Duodenal mucosa (tissue), 2 donors: ENCODE data around the gene CBR4.
"Not testable (repeated sequence)": the region's sequence is repeated elsewhere in the genome, so short reads cannot be mapped to it uniquely, and the experiment has no call there.

Experiments used
- H3K27ac ChIP-seq: one replicate; pipeline ENCODE4 v1.7.0; 2013; ENCODE audit warnings: low read depth, low read length
- H3K27me3 ChIP-seq, 2 donors: one replicate each; pipeline ENCODE4 v1.7.0; 2013; ENCODE audit warnings: low read length in 2 of 2, control low read depth in 1 of 2; ENCODE audit not compliant: insufficient read depth in 2 of 2, control insufficient read depth in 1 of 2
- H3K36me3 ChIP-seq, 2 donors: one replicate each; pipeline ENCODE4 v1.7.0; 2013; ENCODE audit warnings: low read length in 2 of 2, control low read depth in 1 of 2; ENCODE audit not compliant: insufficient read depth in 2 of 2, control insufficient read depth in 1 of 2
- H3K4me1 ChIP-seq, 2 donors: one replicate each; pipeline ENCODE4 v1.7.0; 2013; ENCODE audit warnings: low read length in 2 of 2, control low read depth in 1 of 2; ENCODE audit not compliant: insufficient read depth in 2 of 2, control insufficient read depth in 1 of 2
- H3K4me3 ChIP-seq, 2 donors: one replicate each; pipeline ENCODE4 v1.7.0; 2013; ENCODE audit warnings: low read length in 2 of 2, low read depth in 1 of 2
- H3K9ac ChIP-seq, 2 donors: one replicate each; pipeline ENCODE4 v1.7.0; 2013; ENCODE audit warnings: low read length in 2 of 2, low read depth in 1 of 2
- H3K9me3 ChIP-seq, 2 donors: one replicate each; pipeline ENCODE4 v1.7.0; 2013; ENCODE audit warnings: low read length in 2 of 2, control low read depth in 1 of 2; ENCODE audit not compliant: control insufficient read depth in 1 of 2

CBR4 gene

DNA sequence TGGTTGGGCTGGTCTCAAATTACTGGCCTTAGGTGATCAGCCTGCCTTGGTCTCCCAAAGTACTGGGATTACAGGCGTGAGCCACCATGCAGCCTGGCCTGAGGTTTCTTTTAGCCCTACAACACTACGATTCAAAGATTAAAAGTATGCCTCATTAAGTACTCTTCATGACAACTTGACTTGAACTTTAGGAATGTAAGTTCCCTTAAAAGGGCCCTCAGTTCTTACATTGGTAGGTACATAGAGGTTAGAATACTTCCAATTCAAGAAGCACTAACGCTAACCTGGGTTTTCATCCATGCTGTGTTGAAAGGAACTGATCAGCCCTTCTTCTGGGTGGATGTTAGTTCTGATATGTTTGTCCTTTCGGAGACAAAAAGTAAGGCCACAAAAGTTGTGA is 15.1 kb downstream of the CBR4 start:
- H3K27me3 ChIP-seq = no peaks in the 10 kb centered on the region
- H3K4me3 ChIP-seq = no peak overlapping the region
- H3K9ac ChIP-seq = no peak overlapping the region
- H3K9me3 ChIP-seq = no peaks in the 10 kb centered on the region
- peaks cover under 1 to 18% of the 10 kb centered on the region in 2 donors for H3K36me3 ChIP-seq
- no peaks in the 10 kb centered on the region for H3K4me1 ChIP-seq
- H3K27ac ChIP-seq = no peak overlapping the region

DNA sequence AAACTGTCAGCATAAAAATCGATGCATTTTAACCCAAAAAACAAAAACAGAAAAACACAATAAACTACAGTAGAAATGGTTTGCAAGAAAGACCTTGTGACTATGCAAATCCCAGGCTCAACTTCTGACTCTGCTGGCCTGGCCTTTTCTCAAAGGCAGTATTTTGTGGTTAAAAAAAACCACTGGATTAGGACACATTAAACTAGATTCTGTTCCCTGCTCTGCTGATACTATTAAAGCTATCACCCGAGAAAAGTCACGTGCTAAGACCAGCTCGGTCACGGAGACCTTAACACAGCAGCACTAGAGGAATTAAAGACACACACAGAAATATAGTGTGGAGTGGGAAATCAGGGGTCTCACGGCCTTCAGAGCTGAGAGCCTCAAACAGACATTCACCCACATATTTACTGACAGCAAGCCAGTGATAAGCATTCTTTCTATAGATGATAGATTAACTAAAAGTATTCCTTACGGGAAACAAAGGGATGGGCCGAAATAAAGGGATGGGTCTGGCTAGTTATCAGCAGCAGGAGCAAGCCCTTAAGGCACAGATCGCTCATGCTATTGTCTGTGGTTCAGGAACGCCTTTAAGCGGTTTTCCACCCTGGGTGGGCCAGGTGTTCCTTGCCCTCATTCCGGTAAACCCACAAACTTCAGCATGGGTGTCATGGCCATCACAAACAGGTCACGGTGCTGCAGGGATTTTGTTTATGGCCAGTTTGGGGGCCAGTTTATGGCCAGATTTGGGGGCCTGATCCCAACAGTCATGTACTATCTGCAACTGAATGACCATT is 16.1 kb downstream of the CBR4 start:
- H3K27ac ChIP-seq = no peak overlapping the region
- H3K27me3 ChIP-seq = no peaks in the 10 kb centered on the region
- no peak overlapping the region for H3K9ac ChIP-seq
- H3K9me3 ChIP-seq = no peaks in the 10 kb centered on the region
- no peak overlapping the region for H3K4me3 ChIP-seq
- no peaks in the 10 kb centered on the region for H3K4me1 ChIP-seq
- peaks cover 5 to 15% of the 10 kb centered on the region in 2 donors for H3K36me3 ChIP-seq

DNA sequence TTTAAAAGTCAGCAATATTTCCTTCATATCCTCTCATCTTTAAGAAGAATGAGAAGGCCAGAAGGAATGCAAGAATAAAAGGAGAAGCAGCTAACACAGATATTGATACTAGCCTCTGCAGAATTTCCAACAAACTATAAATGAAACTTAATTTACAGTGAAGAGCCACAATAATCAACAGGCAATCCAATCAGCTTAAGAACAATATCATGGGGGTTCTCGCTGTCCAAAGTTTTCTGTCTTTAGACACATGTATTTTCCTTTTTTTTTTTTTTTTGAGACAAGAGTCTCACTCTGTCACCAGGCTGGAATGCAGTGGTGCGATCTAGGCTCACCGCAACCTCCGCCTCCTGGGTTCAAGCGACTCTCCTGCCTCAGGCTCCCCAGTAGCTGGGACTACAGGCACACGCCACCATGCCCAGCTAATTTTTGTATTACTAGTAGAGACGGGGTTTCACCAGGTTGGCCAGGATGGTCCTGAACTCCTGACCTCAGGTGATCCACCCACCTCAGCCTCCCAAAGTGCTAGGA is 17.0 kb downstream of the CBR4 start:
- H3K27ac ChIP-seq, H3K4me1 ChIP-seq, H3K9ac ChIP-seq, H3K9me3 ChIP-seq, H3K27me3 ChIP-seq, H3K4me3 ChIP-seq: not testable (repeated sequence)
- peaks cover 5 to 13% of the 10 kb centered on the region in 2 donors for H3K36me3 ChIP-seq

DNA sequence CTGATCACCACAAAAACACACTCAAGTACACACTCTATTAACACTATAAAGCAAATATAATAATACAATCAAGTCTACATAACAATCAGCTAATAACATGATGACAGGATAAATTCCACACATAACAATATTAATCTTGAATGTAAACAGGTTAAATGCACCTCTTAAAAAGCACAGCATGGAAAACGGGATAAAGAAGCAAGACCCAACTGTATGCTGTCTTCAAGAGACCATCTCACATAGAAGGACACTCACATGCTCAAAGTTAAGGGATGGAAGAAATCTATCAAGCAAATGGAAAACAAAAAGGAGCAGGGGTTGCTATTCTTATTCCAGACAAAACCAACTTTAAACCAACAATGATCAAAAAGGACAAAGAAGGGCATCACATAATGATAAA is 28.1 kb downstream of the CBR4 start:
- H3K9me3 ChIP-seq = peaks cover 9 to 18% of the 10 kb centered on the region in 2 donors
- H3K27ac ChIP-seq = no peak overlapping the region
- no peak overlapping the region for H3K4me3 ChIP-seq
- H3K9ac ChIP-seq = no peak overlapping the region
- H3K27me3 ChIP-seq = no peaks in the 10 kb centered on the region
- no peaks in the 10 kb centered on the region for H3K4me1 ChIP-seq
- H3K36me3 ChIP-seq = peaks cover 10 to 37% of the 10 kb centered on the region in 2 donors

DNA sequence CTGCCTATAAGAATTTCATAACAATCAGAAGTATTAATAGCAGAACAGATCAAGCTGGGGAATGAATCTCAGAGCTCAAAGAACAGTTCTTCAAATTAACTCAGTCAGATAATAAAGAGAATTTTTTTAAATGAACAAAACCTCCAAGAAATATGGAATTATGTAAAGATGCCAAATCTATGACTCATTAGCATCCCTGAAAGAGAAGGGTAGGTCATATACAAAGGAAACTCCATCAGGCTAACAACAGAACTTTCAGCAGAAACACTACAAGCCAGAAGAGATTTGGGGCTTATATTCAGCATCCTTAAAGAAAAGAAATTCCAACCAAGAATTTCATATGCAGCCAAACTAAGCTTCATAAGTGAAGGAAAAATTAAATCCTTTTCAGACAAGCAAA is 28.6 kb downstream of the CBR4 start:
- peaks cover 11 to 41% of the 10 kb centered on the region in 2 donors for H3K36me3 ChIP-seq
- peaks cover 9 to 22% of the 10 kb centered on the region in 2 donors for H3K9me3 ChIP-seq
- no peak overlapping the region for H3K9ac ChIP-seq
- H3K27ac ChIP-seq = no peak overlapping the region
- H3K27me3 ChIP-seq = no peaks in the 10 kb centered on the region
- no peak overlapping the region for H3K4me3 ChIP-seq
- no peaks in the 10 kb centered on the region for H3K4me1 ChIP-seq

GRCh38 chr4:168979338-168979737 is 30.7 kb downstream of the CBR4 start:
- H3K36me3 ChIP-seq = peaks cover 17 to 49% of the 10 kb centered on the region in 2 donors
- H3K9me3 ChIP-seq = peaks cover 13 to 33% of the 10 kb centered on the region in 2 donors
- no peaks in the 10 kb centered on the region for H3K27me3 ChIP-seq
- no peaks in the 10 kb centered on the region for H3K4me1 ChIP-seq
- H3K9ac ChIP-seq = no peak overlapping the region
- no peak overlapping the region for H3K27ac ChIP-seq
- no peak overlapping the region for H3K4me3 ChIP-seq

- H3K4me1 ChIP-seq = no peaks in the 10 kb centered on the region
- H3K27me3 ChIP-seq = no peaks in the 10 kb centered on the region
- no peak overlapping the region for H3K27ac ChIP-seq
- H3K9ac ChIP-seq = no peak overlapping the region
- H3K9me3 ChIP-seq = peaks cover 13 to 40% of the 10 kb centered on the region in 2 donors
- peaks cover 17 to 49% of the 10 kb centered on the region in 2 donors for H3K36me3 ChIP-seq
- no peak overlapping the region for H3K4me3 ChIP-seq
Observed at GRCh38 chr4:168978001-168978700, 31.9 kb downstream of the CBR4 start.

- H3K4me3 ChIP-seq = no peak overlapping the region
- H3K4me1 ChIP-seq = no peaks in the 10 kb centered on the region
- H3K27me3 ChIP-seq = no peaks in the 10 kb centered on the region
- H3K9me3 ChIP-seq = peaks cover 15 to 37% of the 10 kb centered on the region in 2 donors
- H3K9ac ChIP-seq = no peak overlapping the region
- no peak overlapping the region for H3K27ac ChIP-seq
- H3K36me3 ChIP-seq = peaks cover 10 to 30% of the 10 kb centered on the region in 2 donors
Observed at GRCh38 chr4:168972596-168972995, 37.5 kb downstream of the CBR4 start.

GRCh38 chr4:168960716-168961115 is 49.3 kb downstream of the CBR4 start:
- H3K36me3 ChIP-seq = peaks cover 0 to 2% of the 10 kb centered on the region in 2 donors
- no peak overlapping the region for H3K9ac ChIP-seq
- no peak overlapping the region for H3K4me3 ChIP-seq
- no peak overlapping the region for H3K27ac ChIP-seq
- no peaks in the 10 kb centered on the region for H3K27me3 ChIP-seq
- no peaks in the 10 kb centered on the region for H3K9me3 ChIP-seq
- no peaks in the 10 kb centered on the region for H3K4me1 ChIP-seq

DNA sequence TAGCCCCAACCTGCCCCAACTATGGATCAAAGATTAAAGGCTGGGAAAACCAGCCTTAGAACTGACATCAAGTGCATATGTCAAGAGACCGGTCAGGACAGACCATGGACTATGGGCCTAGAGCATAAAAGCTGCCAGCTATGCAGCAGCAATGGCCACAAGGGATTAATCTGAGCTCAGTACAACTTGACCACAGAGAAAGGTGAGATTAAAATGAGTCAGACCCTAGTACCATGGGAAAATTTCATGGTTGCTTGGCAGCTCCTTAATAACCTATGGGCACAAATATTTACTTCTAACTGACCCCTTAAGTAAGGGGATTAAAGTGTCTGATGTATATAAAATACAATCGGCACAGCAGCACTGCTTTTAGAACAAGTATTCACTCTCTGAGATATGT is 54.4 kb downstream of the CBR4 start:
- no peaks in the 10 kb centered on the region for H3K27me3 ChIP-seq
- no peaks in the 10 kb centered on the region for H3K4me1 ChIP-seq
- H3K9ac ChIP-seq = no peak overlapping the region
- H3K9me3 ChIP-seq = no peaks in the 10 kb centered on the region
- no peak overlapping the region for H3K4me3 ChIP-seq
- H3K36me3 ChIP-seq = no peaks in the 10 kb centered on the region
- H3K27ac ChIP-seq = no peak overlapping the region
